Measurements from ENCODE around the gene WAC. TPM values are rescaled to one million over a fixed set of nuclear protein-coding genes. Genes with fewer than 3 reads are reported as not detected.

Gene WAC
- total and polyA plus RNA-seq, 7 donors, result 33.9 to 79.9 (median 64.2) TPM

Other genes with a start within 250 kb of the WAC start
- gene MPP7, start 230.1 kb upstream of the WAC start, total RNA-seq, result 10 to 100 TPM; 11.3 to 12.5 (median 12.3) TPM
- gene MPP7, start 230.1 kb upstream of the WAC start, polyA plus RNA-seq, result 1 to 10 TPM; 2.3 to 6.5 (median 6.5) TPM
- 1 to 10 TPM in 2 of 4 donors, under 1 TPM in 2; 0.89 to 2.9 (median 1.3) TPM for gene BAMBI, start 144.4 kb downstream of the WAC start, total RNA-seq
- gene BAMBI, start 144.4 kb downstream of the WAC start, polyA plus RNA-seq, result 1 to 10 TPM in 1 of 3 donors, under 1 TPM in 2; 0.44 to 2.0 (median 0.66) TPM